Upper lobe of left lung (tissue), 6 donors: ENCODE measurements around the gene SLC35G6. TPM values are rescaled to one million over a fixed set of nuclear protein-coding genes. Genes with fewer than 3 reads are reported as not detected.
"Not testable (repeated sequence)": the region's sequence is repeated elsewhere in the genome, so short reads cannot be mapped to it uniquely, and the experiment has no call there.

Experiments
- ATAC-seq, 2 donors: fragments of 200-7000 bp; cut with Tn5 transposase; one replicate each; pipeline ENCODE4 v1.9.1; 2022; ENCODE audit warnings: mild to moderate bottlenecking in 2 of 2, moderate library complexity in 2 of 2; ENCODE audit not compliant: low FRiP score in 2 of 2
- DNase-seq, 2 donors: peaks; one replicate each; pipeline ENCODE4 v3.0.0-alpha.2; 2019 to 2020
- H3K27ac ChIP-seq, 4 donors: fragments of 200-600 bp; sonication (generic); one replicate each; pipeline ENCODE4 v1.5.1; 2016 to 2019
- H3K27me3 ChIP-seq, 4 donors: fragments of 200-600 bp; sonication (generic); one replicate each; pipeline ENCODE4 v1.5.1; 2017 to 2019
- H3K36me3 ChIP-seq, 4 donors: fragments of 200-600 bp; sonication (generic); one replicate each; pipeline ENCODE4 v1.5.1; 2016 to 2019
- H3K4me1 ChIP-seq, 4 donors: fragments of 200-600 bp; sonication (generic); one replicate each; pipeline ENCODE4 v1.5.1; 2018 to 2019
- H3K4me3 ChIP-seq, 4 donors: fragments of 200-600 bp; sonication (generic); one replicate each; pipeline ENCODE4 v1.5.1; 2017 to 2019; ENCODE audit warnings: mild to moderate bottlenecking in 2 of 4, moderate library complexity in 1 of 4
- H3K9me3 ChIP-seq, 4 donors: fragments of 200-600 bp; sonication (generic); one replicate each; pipeline ENCODE4 v1.5.1; 2018 to 2019
- EP300 ChIP-seq, 4 donors: sonication (generic); formaldehyde crosslinking; IDR thresholded peaks; one replicate each; pipeline ENCODE4 v1.5.1; 2017; ENCODE audit warnings: antibody characterized with exemption in 4 of 4, control low read depth in 2 of 4
- POLR2A ChIP-seq, 4 donors: fragments of 450-650 bp; IDR thresholded peaks; one replicate each; pipeline ENCODE4 v1.5.1; 2016 to 2017; ENCODE audit warnings: antibody characterized with exemption in 4 of 4, mild to moderate bottlenecking in 2 of 4
- POLR2AphosphoS5 ChIP-seq, 2 donors: sonication (generic); formaldehyde crosslinking; IDR thresholded peaks; one replicate each; pipeline ENCODE4 v1.5.1; 2017; ENCODE audit warnings: antibody characterized with exemption in 2 of 2
- WGBS, 2 donors: methylation state at CpG; one replicate each; pipeline ENCODE4 v1.1.5; 2017 to 2018; 5-methylcytosine and 5-hydroxymethylcytosine counted together
- total RNA-seq, 6 donors: library from RNA; depleted of rRNA in 4 of 6; stranded (reverse); fragments of >200 nt in 4 of 6; gene quantifications; one replicate each; pipeline versions ENCODE4 v1.1.0 to v1.2.1, GENCODE V29; 2016 to 2021
- TF ChIP-seq, protein P1 (sequence below), 6 experiments: fragments of 450-650 bp in 4 of 6; fragments of 200-600 bp in 2 of 6; sonication (generic) in 2 of 6; IDR thresholded peaks; one replicate each; pipeline ENCODE4 v1.5.1; 2016 to 2019; ENCODE audit warnings: antibody characterized with exemption in 6 of 6
- donor health status: DM: no; HTN: no; CAD: no; lungs with moderate emphysema.
- donor health status: DM: no; HTN: yes; CAD: no; lungs with severe emphysema.

The SLC35G6 gene
- not detected for total RNA-seq

DNA sequence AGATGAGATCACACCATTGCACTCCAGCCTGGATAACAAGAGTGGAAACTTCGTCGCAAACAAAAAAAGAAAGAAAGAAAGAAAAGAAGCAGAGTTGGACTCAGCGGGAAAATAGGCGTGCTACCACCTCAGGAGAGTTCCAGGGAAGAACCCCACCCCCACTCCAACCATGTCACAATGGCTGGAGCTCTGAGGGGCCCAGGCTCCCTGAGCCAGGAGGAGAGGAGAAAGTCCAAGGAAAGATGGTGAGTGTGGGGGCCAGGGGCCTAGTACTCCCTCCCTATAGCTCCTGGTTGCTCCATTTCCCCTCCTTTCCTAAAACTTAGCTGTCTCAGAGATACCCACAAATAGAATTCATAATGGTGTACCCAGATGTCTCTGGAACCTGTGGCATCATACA lies at the start of gene SLC35G6:
SLC35G6 (plus strand) TSS at position 172 of the 400 bp plus-strand sequence; CDS start at position 243, 71 bp downstream.
- DNase-seq, ATAC-seq, H3K27me3 ChIP-seq, H3K36me3 ChIP-seq, H3K9me3 ChIP-seq: not testable (repeated sequence)
- H3K27ac ChIP-seq, result peak within 1 kb of the TSS; percentile 97 to 100 (median 98)
- H3K4me1 ChIP-seq, result peaks cover 32 to 55% (median 43%) of the 10 kb centered on the region in 4 donors
- H3K4me3 ChIP-seq, result peak within 1 kb of the TSS in 2 of 4 donors; percentile 62 to 94
- WGBS, 2 donors, result 86 to 93% methylated on average over 4 of the region's 4 CpGs

DNA sequence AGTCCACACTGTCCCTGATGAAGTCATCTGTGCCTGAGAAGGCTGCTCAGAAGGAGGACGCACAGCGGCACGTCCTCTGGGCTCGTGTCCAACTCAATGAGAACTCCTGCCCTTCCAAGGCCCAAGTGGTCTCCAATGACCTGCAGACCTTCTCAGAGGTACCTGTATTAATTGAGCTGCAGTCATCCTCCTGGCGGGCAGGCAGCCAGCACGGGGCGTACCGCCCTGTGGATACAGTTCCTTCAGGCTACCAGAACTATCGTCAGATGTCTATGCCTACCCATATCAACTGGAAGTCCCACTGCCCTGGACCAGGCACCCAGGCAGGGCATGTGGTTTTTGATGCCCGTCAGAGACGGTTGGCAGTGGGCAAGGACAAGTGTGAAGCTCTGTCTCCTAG lies 49.0 kb upstream of the SLC35G6 start:
- 93 to 97% methylated on average over 9 to 11 of the region's 11 CpGs for WGBS, 2 donors
- TF ChIP-seq EP300 (IDR thresholded peaks at IDR 0.05) (no peak), POLR2AphosphoS5 (IDR thresholded peaks at IDR 0.05) (no peak), POLR2A (IDR thresholded peaks at IDR 0.05) (no peak)
- TF ChIP-seq, protein P1, sequence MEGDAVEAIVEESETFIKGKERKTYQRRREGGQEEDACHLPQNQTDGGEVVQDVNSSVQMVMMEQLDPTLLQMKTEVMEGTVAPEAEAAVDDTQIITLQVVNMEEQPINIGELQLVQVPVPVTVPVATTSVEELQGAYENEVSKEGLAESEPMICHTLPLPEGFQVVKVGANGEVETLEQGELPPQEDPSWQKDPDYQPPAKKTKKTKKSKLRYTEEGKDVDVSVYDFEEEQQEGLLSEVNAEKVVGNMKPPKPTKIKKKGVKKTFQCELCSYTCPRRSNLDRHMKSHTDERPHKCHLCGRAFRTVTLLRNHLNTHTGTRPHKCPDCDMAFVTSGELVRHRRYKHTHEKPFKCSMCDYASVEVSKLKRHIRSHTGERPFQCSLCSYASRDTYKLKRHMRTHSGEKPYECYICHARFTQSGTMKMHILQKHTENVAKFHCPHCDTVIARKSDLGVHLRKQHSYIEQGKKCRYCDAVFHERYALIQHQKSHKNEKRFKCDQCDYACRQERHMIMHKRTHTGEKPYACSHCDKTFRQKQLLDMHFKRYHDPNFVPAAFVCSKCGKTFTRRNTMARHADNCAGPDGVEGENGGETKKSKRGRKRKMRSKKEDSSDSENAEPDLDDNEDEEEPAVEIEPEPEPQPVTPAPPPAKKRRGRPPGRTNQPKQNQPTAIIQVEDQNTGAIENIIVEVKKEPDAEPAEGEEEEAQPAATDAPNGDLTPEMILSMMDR (IDR thresholded peaks at IDR 0.05), result no peak
- no peak for ATAC-seq
- H3K27me3 ChIP-seq, result no peaks in the 10 kb centered on the region
- no peaks in the 10 kb centered on the region for H3K9me3 ChIP-seq
- H3K36me3 ChIP-seq, result no peaks in the 10 kb centered on the region
- no peak overlapping the region for H3K27ac ChIP-seq
- peaks cover 20 to 25% (median 21%) of the 10 kb centered on the region in 4 donors for H3K4me1 ChIP-seq
- H3K4me3 ChIP-seq, result no peak overlapping the region
- peak in 1 of 2 donors; percentile 76 for DNase-seq

DNA sequence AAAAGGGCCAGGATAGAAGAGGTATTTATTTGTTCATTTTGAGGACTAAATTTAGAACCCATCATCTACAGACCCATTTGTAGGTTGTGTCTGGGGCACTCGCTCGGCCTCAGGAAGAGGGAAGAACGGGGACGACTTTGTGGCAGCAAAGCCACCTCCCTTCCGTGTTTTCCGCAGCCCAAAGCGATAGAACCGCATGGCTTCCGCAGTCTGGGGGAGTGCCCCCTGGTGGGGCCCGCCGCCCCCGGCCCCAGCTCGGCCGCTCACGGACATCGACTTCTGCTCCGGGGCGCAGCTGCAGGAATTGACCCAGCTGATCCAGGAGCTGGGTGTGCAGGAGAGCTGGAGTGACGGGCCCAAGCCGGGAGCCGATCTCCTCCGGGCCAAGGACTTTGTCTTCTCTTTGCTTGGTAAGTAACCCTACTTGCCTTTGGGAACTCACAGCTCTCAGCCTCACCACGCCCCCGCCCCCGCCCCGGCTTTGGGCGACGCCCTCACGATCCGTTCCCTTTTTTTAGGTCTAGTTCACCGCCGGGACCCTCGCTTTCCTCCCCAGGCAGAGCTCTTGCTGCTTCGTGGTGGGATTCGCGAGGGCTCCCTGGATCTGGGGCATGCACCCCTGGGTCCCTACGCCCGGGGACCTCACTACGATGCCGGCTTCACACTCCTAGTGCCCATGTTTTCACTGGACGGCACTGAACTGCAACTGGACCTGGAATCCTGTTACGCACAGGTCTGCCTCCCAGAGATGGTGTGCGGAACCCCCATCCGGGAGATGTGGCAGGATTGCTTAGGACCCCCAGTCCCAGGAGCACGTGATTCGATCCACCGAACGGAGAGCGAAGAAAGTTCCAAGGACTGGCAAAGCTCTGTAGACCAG lies 45.3 kb upstream of the SLC35G6 start:
- TF ChIP-seq POLR2AphosphoS5 (IDR thresholded peaks at IDR 0.05) (no peak), POLR2A (IDR thresholded peaks at IDR 0.05) (peak in 1 of 4 donors; percentile 11)
- TF ChIP-seq, protein P1 (IDR thresholded peaks at IDR 0.05), result peak in 3 of 6 experiments; percentile 16 to 32 (median 18)
- Histone ChIP-seq H3K36me3 (no peaks in the 10 kb centered on the region), H3K4me1 (peaks cover 50 to 60% (median 56%) of the 10 kb centered on the region in 4 donors), H3K27me3 (peaks cover 0 to 25% (median 18%) of the 10 kb centered on the region in 4 donors), H3K9me3 (no peaks in the 10 kb centered on the region), H3K27ac (peak overlapping the region; percentile 65 to 85 (median 78)), H3K4me3 (peak overlapping the region; percentile 56 to 63 (median 58))
- ATAC-seq (peak; percentile 37 to 51), DNase-seq (peak; percentile 71 to 93)
- 10 to 21% methylated on average over 13 to 48 of the region's 49 CpGs for WGBS, 2 donors

DNA sequence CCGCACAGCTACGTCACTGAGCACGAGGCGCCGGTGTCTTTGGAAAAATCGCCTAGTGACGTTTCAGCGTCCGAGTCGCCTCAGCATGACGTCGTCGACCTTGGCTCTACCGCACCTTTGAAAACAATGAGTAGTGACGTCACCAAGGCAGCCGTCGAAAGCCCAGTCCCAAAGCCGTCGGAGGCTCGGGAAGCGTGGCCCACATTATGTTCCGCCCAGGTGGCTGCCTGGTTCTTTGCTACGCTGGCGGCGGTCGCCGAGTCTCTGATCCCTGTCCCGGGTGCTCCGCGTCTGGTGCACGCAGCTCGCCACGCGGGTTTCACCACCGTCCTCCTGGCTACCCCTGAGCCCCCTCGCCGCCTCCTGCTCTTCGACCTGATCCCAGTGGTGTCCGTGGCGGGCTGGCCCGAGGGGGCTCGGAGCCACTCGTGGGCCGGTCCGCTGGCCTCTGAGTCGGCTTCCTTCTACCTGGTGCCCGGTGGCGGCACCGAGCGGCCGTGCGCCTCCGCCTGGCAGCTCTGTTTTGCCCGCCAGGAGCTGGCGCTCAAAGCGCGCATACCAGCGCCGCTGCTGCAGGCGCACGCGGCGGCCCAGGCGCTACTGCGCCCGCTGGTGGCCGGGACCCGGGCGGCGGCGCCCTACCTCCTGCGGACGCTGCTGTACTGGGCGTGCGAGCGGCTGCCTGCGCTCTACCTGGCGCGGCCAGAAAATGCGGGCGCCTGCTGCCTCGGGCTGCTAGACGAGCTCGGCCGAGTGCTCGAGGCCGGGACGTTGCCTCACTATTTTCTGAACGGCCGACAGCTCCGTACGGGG lies 44.5 kb upstream of the SLC35G6 start:
- Histone ChIP-seq H3K4me3 (peak overlapping the region in 3 of 4 donors; percentile 56 to 63 (median 61)), H3K4me1 (peaks cover 50 to 60% (median 57%) of the 10 kb centered on the region in 4 donors), H3K27me3 (peaks cover 0 to 25% (median 19%) of the 10 kb centered on the region in 4 donors), H3K9me3 (no peaks in the 10 kb centered on the region), H3K36me3 (no peaks in the 10 kb centered on the region), H3K27ac (peak overlapping the region; percentile 65 to 84 (median 78))
- TF ChIP-seq POLR2A (IDR thresholded peaks at IDR 0.05) (peak in 2 of 4 donors; percentile 32 to 45), POLR2AphosphoS5 (IDR thresholded peaks at IDR 0.05) (peak in 1 of 2 donors; percentile 41), EP300 (IDR thresholded peaks at IDR 0.05) (no peak)
- TF ChIP-seq, protein P1 (IDR thresholded peaks at IDR 0.05), result peak; percentile 80 to 97 (median 95)
- WGBS, 2 donors, result 15 to 23% methylated on average over 12 to 48 of the region's 92 CpGs
- ATAC-seq (peak; percentile 85 to 90), DNase-seq (peak; percentile 89 to 96)
